Measurements from ENCODE around the gene KRT78. TPM values are rescaled to one million over a fixed set of nuclear protein-coding genes. Genes with fewer than 3 reads are reported as not detected.
"Not testable (repeated sequence)": the region's sequence is repeated elsewhere in the genome, so short reads cannot be mapped to it uniquely, and the experiment has no call there.

The KRT78 gene
- total RNA-seq = not detected in 2 replicates

- peaks cover 9% of the 10 kb centered on the region for H3K27me3 Mint-ChIP-seq
- H3K27ac Mint-ChIP-seq = no peak within 1 kb of the TSS
- no peaks in the 10 kb centered on the region for H3K36me3 Mint-ChIP-seq (ENCODE audit: low read depth)
- H3K9me3 Mint-ChIP-seq = no peaks in the 10 kb centered on the region
- H3K4me3 Mint-ChIP-seq = no peak within 1 kb of the TSS
- DNase-seq = no peak
- intact Hi-C loops (cut with micrococcal nuclease) = no loop called here
- no peaks in the 10 kb centered on the region for H3K4me1 Mint-ChIP-seq
Observed at GRCh38 chr12:52848661-52849255, at the start of gene KRT78. KRT78 (minus strand) TSS chr12:52848994; CDS start chr12:52848930, 64 bp downstream.

GRCh38 chr12:52896190-52897100, 47.7 kb upstream of the KRT78 start:
- intact Hi-C loops (cut with micrococcal nuclease) = no loop called here

GRCh38 chr12:52895726-52896189, 47.0 kb upstream of the KRT78 start:
- Mint-ChIP-seq H3K9me3 (no peaks in the 10 kb centered on the region), H3K4me1 (no peaks in the 10 kb centered on the region), H3K4me3 (no peak overlapping the region), H3K27me3 (no peaks in the 10 kb centered on the region), H3K27ac (no peak overlapping the region), H3K36me3 (ENCODE audit: low read depth) (no peaks in the 10 kb centered on the region)
- no peak for DNase-seq
- intact Hi-C loops (cut with micrococcal nuclease) = no loop called here

More at GRCh38 chr12:52896190-52897100, 47.7 kb upstream of the KRT78 start:
- Mint-ChIP-seq H3K4me3 (no peak overlapping the region), H3K27ac (no peak overlapping the region), H3K9me3 (no peaks in the 10 kb centered on the region), H3K4me1 (no peaks in the 10 kb centered on the region), H3K36me3 (ENCODE audit: low read depth) (no peaks in the 10 kb centered on the region), H3K27me3 (no peaks in the 10 kb centered on the region)
- DNase-seq = no peak

- no peaks in the 10 kb centered on the region for H3K9me3 Mint-ChIP-seq
- no peaks in the 10 kb centered on the region for H3K4me1 Mint-ChIP-seq
- no peak overlapping the region for H3K4me3 Mint-ChIP-seq
- DNase-seq = no peak
- intact Hi-C loops (cut with micrococcal nuclease) = no loop called here
- no peaks in the 10 kb centered on the region for H3K36me3 Mint-ChIP-seq (ENCODE audit: low read depth)
- H3K27me3 Mint-ChIP-seq = peaks cover 2% of the 10 kb centered on the region
- H3K27ac Mint-ChIP-seq = no peak overlapping the region
Observed at GRCh38 chr12:52892974-52893373, 44.2 kb upstream of the KRT78 start.

GRCh38 chr12:52892207-52892852, 43.5 kb upstream of the KRT78 start:
- no peaks in the 10 kb centered on the region for H3K9me3 Mint-ChIP-seq
- DNase-seq = no peak
- no peaks in the 10 kb centered on the region for H3K4me1 Mint-ChIP-seq
- H3K27ac Mint-ChIP-seq = no peak overlapping the region
- H3K4me3 Mint-ChIP-seq = no peak overlapping the region
- H3K36me3 Mint-ChIP-seq (ENCODE audit: low read depth) = no peaks in the 10 kb centered on the region
- intact Hi-C loops (cut with micrococcal nuclease) = no loop called here
- peaks cover 2% of the 10 kb centered on the region for H3K27me3 Mint-ChIP-seq

GRCh38 chr12:52891044-52891443, 42.2 kb upstream of the KRT78 start:
- intact Hi-C loops (cut with micrococcal nuclease) = no loop called here

GRCh38 chr12:52890417-52890816, 41.6 kb upstream of the KRT78 start:
- no peak overlapping the region for H3K4me3 Mint-ChIP-seq
- H3K4me1 Mint-ChIP-seq = no peaks in the 10 kb centered on the region
- no peaks in the 10 kb centered on the region for H3K9me3 Mint-ChIP-seq
- DNase-seq = no peak
- intact Hi-C loops (cut with micrococcal nuclease) = no loop called here
- H3K27me3 Mint-ChIP-seq = peaks cover 6% of the 10 kb centered on the region
- no peaks in the 10 kb centered on the region for H3K36me3 Mint-ChIP-seq (ENCODE audit: low read depth)
- no peak overlapping the region for H3K27ac Mint-ChIP-seq

More at GRCh38 chr12:52891044-52891443, 42.2 kb upstream of the KRT78 start:
- peaks cover 5% of the 10 kb centered on the region for H3K27me3 Mint-ChIP-seq
- no peaks in the 10 kb centered on the region for H3K36me3 Mint-ChIP-seq (ENCODE audit: low read depth)
- H3K4me3 Mint-ChIP-seq = no peak overlapping the region
- no peak for DNase-seq
- H3K27ac Mint-ChIP-seq = no peak overlapping the region
- no peaks in the 10 kb centered on the region for H3K4me1 Mint-ChIP-seq
- H3K9me3 Mint-ChIP-seq = no peaks in the 10 kb centered on the region

GRCh38 chr12:52884526-52885293, 35.9 kb upstream of the KRT78 start:
- H3K4me1 Mint-ChIP-seq = peaks cover 6% of the 10 kb centered on the region
- H3K4me3 Mint-ChIP-seq = no peak overlapping the region

GRCh38 chr12:52880499-52880898, 31.7 kb upstream of the KRT78 start:
- H3K9me3 Mint-ChIP-seq; H3K36me3 Mint-ChIP-seq (ENCODE audit: low read depth); H3K4me1 Mint-ChIP-seq; DNase-seq; H3K27me3 Mint-ChIP-seq; intact Hi-C loops (cut with micrococcal nuclease); H3K27ac Mint-ChIP-seq: not testable (repeated sequence)
- H3K4me3 Mint-ChIP-seq = peak overlapping the region; percentile 82

More at GRCh38 chr12:52884526-52885293, 35.9 kb upstream of the KRT78 start:
- H3K36me3 Mint-ChIP-seq (ENCODE audit: low read depth) = no peaks in the 10 kb centered on the region
- H3K27me3 Mint-ChIP-seq = peaks cover 14% of the 10 kb centered on the region
- intact Hi-C loops (cut with micrococcal nuclease) = loop anchor here (1.0 kb wide), 1 partner anchor 97 kb away; no protein-coding TSS in a partner anchor
- peak; percentile 93 for DNase-seq
- no peaks in the 10 kb centered on the region for H3K9me3 Mint-ChIP-seq
- H3K27ac Mint-ChIP-seq = no peak overlapping the region

- Mint-ChIP-seq H3K36me3 (ENCODE audit: low read depth) (no peaks in the 10 kb centered on the region), H3K4me3 (peak overlapping the region; percentile 82), H3K9me3 (no peaks in the 10 kb centered on the region), H3K4me1 (peaks cover 8% of the 10 kb centered on the region), H3K27me3 (peaks cover 8% of the 10 kb centered on the region), H3K27ac (no peak overlapping the region)
- intact Hi-C loops (cut with micrococcal nuclease) = loop anchor here (1.0 to 5.0 kb wide), 3 partner anchors 296 to 740 kb away; no protein-coding TSS in a partner anchor
- DNase-seq = peak; percentile 93
Observed at GRCh38 chr12:52879394-52880351, 30.9 kb upstream of the KRT78 start.

GRCh38 chr12:52878507-52879393, 30.0 kb upstream of the KRT78 start:
- intact Hi-C loops (cut with micrococcal nuclease) = loop anchor here (1.0 to 5.0 kb wide), 3 partner anchors 295 to 739 kb away; no protein-coding TSS in a partner anchor
- Mint-ChIP-seq H3K9me3 (no peaks in the 10 kb centered on the region), H3K36me3 (ENCODE audit: low read depth) (no peaks in the 10 kb centered on the region), H3K27me3 (peaks cover 8% of the 10 kb centered on the region), H3K4me1 (peaks cover 14% of the 10 kb centered on the region), H3K4me3 (no peak overlapping the region), H3K27ac (no peak overlapping the region)
- DNase-seq = no peak

Data from activated CD4-positive, alpha-beta T cell treated with anti-CD3 and anti-CD28 coated beads, Interleukin-2, amount 10 ng/mL, durations not matched to agents 24 days and 14 days (primary cell).